Activated naive CD8-positive, alpha-beta T cell treated with anti-CD3 and anti-CD28 coated beads, Interleukin-2, amount 50 U/mL, for 24 hours (primary cell): ENCODE data around the gene SMAD7.

Experiments
- ATAC-seq: fragments of 150-1000 bp; cut with Tn5 transposase; one replicate; pipeline ENCODE4 v1.10.0; 2021
- DNase-seq: peaks from one replicate; pipeline ENCODE4 v3.0.0; 2021
- H3K27ac Mint-ChIP-seq: one replicate; pipeline ENCODE4 v1.8.0; 2021; ENCODE audit warnings: mild to moderate bottlenecking, mixed read lengths
- H3K27me3 Mint-ChIP-seq: one replicate; pipeline ENCODE4 v1.8.0; 2021; ENCODE audit warnings: mixed read lengths
- H3K36me3 Mint-ChIP-seq: one replicate; pipeline ENCODE4 v1.8.0; 2021; ENCODE audit warnings: low read depth, mixed read lengths
- H3K4me1 Mint-ChIP-seq: one replicate; pipeline ENCODE4 v1.8.0; 2021; ENCODE audit warnings: mixed read lengths
- H3K4me3 Mint-ChIP-seq: one replicate; pipeline ENCODE4 v1.8.0; 2021; ENCODE audit warnings: mild to moderate bottlenecking, moderate library complexity, mixed read lengths
- H3K9me3 Mint-ChIP-seq: one replicate; pipeline ENCODE4 v1.8.0; 2021; ENCODE audit warnings: mixed read lengths

The SMAD7 gene

GRCh38 chr18:48889981-48890762 is 60.6 kb downstream of the SMAD7 start:
- Mint-ChIP-seq H3K4me3 (no peak overlapping the region), H3K36me3 (no peaks in the 10 kb centered on the region), H3K27me3 (no peaks in the 10 kb centered on the region), H3K27ac (no peak overlapping the region), H3K9me3 (no peaks in the 10 kb centered on the region), H3K4me1 (no peaks in the 10 kb centered on the region)
- ATAC-seq (no peak), DNase-seq (no peak)

- Mint-ChIP-seq H3K9me3 (no peaks in the 10 kb centered on the region), H3K27me3 (no peaks in the 10 kb centered on the region), H3K4me1 (no peaks in the 10 kb centered on the region), H3K4me3 (no peak overlapping the region), H3K27ac (no peak overlapping the region), H3K36me3 (no peaks in the 10 kb centered on the region)
- ATAC-seq (no peak), DNase-seq (no peak)
Measured at GRCh38 chr18:48889115-48889941, 61.4 kb downstream of the SMAD7 start.

DNA sequence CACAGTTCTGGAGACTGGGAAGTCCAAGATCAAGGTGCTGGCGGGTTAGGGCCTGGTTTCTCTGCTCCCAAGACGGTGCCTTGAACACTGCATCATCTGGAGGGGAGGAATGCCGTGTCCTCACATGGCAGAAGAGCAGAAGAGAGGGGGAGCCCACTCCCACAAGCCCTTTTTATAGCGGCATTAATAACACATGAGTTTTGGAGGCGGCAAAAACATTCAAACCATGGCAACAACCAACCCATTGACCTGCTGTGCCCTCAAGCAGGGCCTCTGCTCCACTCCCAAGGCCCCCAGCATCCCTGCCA is 62.0 kb downstream of the SMAD7 start:
- DNase-seq (no peak), ATAC-seq (no peak)
- no peaks in the 10 kb centered on the region for H3K36me3 Mint-ChIP-seq
- no peak overlapping the region for H3K27ac Mint-ChIP-seq
- H3K4me1 Mint-ChIP-seq, result no peaks in the 10 kb centered on the region
- no peaks in the 10 kb centered on the region for H3K27me3 Mint-ChIP-seq
- H3K4me3 Mint-ChIP-seq, result no peak overlapping the region
- H3K9me3 Mint-ChIP-seq, result no peaks in the 10 kb centered on the region

DNA sequence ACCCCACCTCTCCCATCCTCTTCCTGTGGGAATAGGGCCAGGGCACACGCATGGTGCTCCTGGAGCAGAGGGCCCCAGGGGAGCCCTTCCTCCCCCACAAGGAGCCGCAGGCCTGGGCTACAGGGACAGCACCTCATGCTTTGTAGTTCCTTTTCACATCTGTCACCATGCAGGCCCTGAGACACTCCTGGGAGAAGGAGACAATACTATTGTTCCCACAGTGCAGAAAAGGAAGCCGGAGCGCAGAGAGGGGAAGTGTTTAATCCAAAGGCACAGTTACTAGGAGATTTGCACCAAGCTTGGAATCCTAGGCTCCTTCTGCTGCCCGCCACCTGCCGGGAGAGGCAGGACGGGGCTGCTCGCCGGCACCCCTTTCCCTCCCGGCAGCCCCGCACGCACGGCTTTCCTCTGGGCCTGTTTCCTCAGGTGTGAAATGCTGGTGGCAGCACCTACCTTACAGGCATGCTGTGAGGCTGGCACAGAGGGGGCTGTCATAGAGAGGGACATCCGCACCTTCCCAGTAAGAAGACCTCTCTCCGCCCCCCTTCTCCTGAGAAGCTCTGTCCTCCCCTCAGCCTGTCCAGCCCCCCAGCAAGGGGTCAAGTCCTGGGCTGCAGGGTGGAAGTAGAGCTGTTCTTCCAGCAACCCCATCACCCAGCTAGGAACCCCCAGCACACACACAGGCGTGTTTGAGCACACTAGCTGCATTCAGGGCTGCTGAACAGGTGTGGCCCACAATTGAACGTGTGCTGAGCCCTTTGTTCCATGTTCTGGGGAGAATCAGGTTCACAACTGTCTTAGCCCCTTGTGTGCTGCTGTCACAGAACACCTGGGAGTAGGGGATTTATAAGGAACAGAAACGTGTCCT is 62.6 kb downstream of the SMAD7 start:
- no peaks in the 10 kb centered on the region for H3K27me3 Mint-ChIP-seq
- ATAC-seq, result no peak
- no peaks in the 10 kb centered on the region for H3K36me3 Mint-ChIP-seq
- no peaks in the 10 kb centered on the region for H3K4me1 Mint-ChIP-seq
- no peak overlapping the region for H3K27ac Mint-ChIP-seq
- no peak overlapping the region for H3K4me3 Mint-ChIP-seq
- H3K9me3 Mint-ChIP-seq, result no peaks in the 10 kb centered on the region
- no peak for DNase-seq

DNA sequence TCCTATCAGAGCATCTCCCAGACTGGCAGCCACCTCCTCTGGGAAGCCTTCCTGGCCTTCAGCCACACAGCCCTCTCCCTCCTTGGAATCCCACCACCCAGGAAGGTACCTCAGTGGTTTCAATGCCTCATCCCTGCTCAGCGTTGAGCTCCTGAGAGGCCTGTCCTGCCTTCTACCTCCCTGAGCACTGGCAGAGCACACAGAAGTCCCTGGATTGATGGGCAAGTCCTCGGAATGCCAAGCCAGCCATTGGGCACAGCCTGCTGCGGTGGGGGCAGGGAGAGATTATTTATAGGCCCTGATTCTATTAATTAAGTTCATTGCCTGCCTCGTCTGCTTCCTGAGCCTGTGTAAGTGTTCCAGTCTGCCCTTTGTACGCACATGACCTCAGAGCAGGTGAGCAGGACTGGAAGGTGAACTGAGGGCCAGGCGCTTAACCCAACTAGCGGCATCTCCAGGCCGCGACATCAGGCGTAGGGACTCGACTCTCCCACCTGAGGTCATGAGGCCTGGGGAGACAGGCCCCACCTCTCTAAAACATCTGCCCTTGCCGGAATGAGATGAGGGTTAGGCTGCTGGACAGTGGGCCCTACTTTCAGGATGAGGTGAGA is 63.4 kb downstream of the SMAD7 start:
- Mint-ChIP-seq H3K27ac (no peak overlapping the region), H3K4me3 (no peak overlapping the region), H3K36me3 (no peaks in the 10 kb centered on the region), H3K4me1 (no peaks in the 10 kb centered on the region), H3K27me3 (no peaks in the 10 kb centered on the region), H3K9me3 (no peaks in the 10 kb centered on the region)
- DNase-seq (no peak), ATAC-seq (no peak)

GRCh38 chr18:48886520-48887293 is 64.1 kb downstream of the SMAD7 start:
- Mint-ChIP-seq H3K9me3 (no peaks in the 10 kb centered on the region), H3K27ac (no peak overlapping the region), H3K36me3 (no peaks in the 10 kb centered on the region), H3K4me1 (no peaks in the 10 kb centered on the region), H3K27me3 (no peaks in the 10 kb centered on the region), H3K4me3 (no peak overlapping the region)
- no peak for ATAC-seq
- no peak for DNase-seq

GRCh38 chr18:48885924-48886400 is 64.8 kb downstream of the SMAD7 start:
- H3K27ac Mint-ChIP-seq, result no peak overlapping the region
- H3K4me3 Mint-ChIP-seq, result no peak overlapping the region
- peaks cover under 1% of the 10 kb centered on the region for H3K4me1 Mint-ChIP-seq
- ATAC-seq (no peak), DNase-seq (no peak)
- no peaks in the 10 kb centered on the region for H3K36me3 Mint-ChIP-seq
- H3K9me3 Mint-ChIP-seq, result no peaks in the 10 kb centered on the region
- no peaks in the 10 kb centered on the region for H3K27me3 Mint-ChIP-seq

DNA sequence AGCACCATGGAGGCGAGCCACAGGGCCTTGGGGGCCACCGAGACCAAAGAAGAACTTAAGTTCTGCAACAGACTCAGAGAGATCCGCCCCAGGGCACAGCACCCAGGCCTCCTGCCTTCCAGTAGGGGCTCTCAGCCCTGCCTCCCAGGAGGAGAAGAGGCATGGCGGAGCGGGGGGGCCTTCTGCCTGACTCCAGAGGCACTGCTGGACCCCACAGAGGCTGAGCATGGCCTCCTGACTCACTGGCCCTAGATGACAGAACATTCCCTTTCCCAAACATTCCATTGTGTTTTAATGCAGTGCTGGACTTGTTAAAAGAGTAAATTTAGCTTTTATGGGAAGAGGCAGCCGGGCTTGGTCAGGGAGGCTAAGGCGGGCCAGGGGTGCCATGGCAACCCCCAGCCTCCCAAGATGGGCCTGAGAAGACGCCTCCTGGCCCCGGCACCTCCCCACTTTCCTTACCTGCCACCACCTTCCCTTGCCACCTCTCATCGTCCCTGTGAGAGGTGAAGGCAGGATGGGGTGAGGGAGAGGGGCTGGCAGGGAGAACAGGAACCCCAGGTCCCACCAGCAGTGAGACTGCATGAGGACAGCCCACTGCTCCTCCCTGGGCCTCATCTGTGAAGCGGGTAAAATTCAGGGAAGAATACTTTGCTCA is 65.4 kb downstream of the SMAD7 start:
- H3K27me3 Mint-ChIP-seq, result no peaks in the 10 kb centered on the region
- DNase-seq (no peak), ATAC-seq (no peak)
- H3K9me3 Mint-ChIP-seq, result no peaks in the 10 kb centered on the region
- peaks cover 3% of the 10 kb centered on the region for H3K4me1 Mint-ChIP-seq
- no peak overlapping the region for H3K4me3 Mint-ChIP-seq
- no peak overlapping the region for H3K27ac Mint-ChIP-seq
- H3K36me3 Mint-ChIP-seq, result no peaks in the 10 kb centered on the region

DNA sequence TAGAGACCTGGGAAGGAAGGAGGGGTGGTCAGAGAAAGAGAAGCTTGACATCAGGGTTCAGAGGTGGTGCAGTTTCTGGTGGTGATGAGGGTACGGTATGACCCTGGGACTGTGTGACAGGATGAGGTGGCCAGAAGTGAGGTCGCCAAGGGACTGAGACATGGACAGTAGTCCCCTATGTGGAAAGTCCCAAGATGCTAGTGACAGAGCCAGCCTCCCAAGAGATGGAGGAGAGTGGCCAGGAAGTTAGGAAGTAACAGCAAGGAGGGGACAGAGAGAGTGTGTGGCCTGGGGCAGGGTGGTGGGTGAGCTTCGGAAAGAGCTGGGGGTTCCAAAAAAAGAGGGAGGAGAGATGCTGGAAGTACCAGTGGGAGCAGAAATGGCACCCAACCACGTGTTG is 66.0 kb downstream of the SMAD7 start:
- Mint-ChIP-seq H3K4me3 (no peak overlapping the region), H3K27me3 (no peaks in the 10 kb centered on the region), H3K4me1 (peaks cover 3% of the 10 kb centered on the region), H3K9me3 (no peaks in the 10 kb centered on the region), H3K27ac (peak overlapping the region; percentile 46), H3K36me3 (no peaks in the 10 kb centered on the region)
- ATAC-seq (no peak), DNase-seq (no peak)

DNA sequence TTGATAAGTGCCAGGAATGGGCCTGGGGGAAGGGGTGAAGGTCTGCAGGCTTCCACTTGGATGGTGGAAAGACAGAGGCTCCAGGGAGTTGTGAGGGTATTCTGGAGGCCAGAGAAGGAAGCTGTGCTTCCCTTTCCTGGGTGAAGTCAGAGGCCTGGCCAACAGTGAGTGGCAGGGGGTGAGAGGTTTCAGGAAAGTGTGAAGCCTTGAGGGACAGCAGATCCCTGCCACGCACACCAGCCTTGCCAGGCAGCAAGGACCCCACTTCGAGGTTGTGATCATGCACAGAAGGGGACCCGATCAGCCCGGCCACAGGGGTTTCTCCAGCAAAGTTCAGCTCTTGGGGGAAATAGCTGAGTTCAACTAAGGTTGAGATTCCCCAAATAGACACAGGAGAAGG is 66.5 kb downstream of the SMAD7 start:
- Mint-ChIP-seq H3K27ac (peak overlapping the region; percentile 46), H3K9me3 (no peaks in the 10 kb centered on the region), H3K27me3 (no peaks in the 10 kb centered on the region), H3K4me3 (no peak overlapping the region), H3K36me3 (no peaks in the 10 kb centered on the region), H3K4me1 (peaks cover 3% of the 10 kb centered on the region)
- ATAC-seq (no peak), DNase-seq (no peak)

DNA sequence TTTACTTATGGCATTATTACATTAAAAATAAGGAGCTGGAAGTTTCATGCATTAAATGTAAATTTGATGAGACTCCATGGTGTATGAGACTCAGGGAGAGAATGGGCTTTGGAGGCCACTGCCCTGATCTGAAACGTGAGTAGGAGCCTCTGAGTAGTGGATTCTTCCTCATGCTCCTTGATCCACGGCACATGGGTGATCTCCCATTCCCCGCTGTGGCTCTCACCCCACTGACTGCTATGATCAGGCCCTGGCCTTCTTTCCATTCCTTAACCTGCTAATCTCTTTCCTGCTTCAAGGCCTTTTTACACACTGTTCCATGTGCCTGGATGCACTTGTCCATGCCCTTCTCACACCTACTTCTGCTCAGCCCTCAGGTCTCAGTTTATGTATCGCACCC is 68.4 kb downstream of the SMAD7 start:
- H3K27me3 Mint-ChIP-seq, result no peaks in the 10 kb centered on the region
- H3K9me3 Mint-ChIP-seq, result no peaks in the 10 kb centered on the region
- peaks cover 3% of the 10 kb centered on the region for H3K4me1 Mint-ChIP-seq
- ATAC-seq, result no peak
- H3K27ac Mint-ChIP-seq, result no peak overlapping the region
- no peak overlapping the region for H3K4me3 Mint-ChIP-seq
- DNase-seq, result no peak
- no peaks in the 10 kb centered on the region for H3K36me3 Mint-ChIP-seq

- Mint-ChIP-seq H3K36me3 (no peaks in the 10 kb centered on the region), H3K4me1 (peaks cover 3% of the 10 kb centered on the region), H3K27ac (no peak overlapping the region), H3K27me3 (no peaks in the 10 kb centered on the region), H3K4me3 (no peak overlapping the region), H3K9me3 (no peaks in the 10 kb centered on the region)
- DNase-seq (no peak), ATAC-seq (no peak)
Measured at GRCh38 chr18:48880931-48881330, 69.8 kb downstream of the SMAD7 start.

GRCh38 chr18:48879008-48879431 is 71.7 kb downstream of the SMAD7 start:
- no peak overlapping the region for H3K4me3 Mint-ChIP-seq
- no peaks in the 10 kb centered on the region for H3K27me3 Mint-ChIP-seq
- no peak for ATAC-seq
- no peaks in the 10 kb centered on the region for H3K36me3 Mint-ChIP-seq
- H3K9me3 Mint-ChIP-seq, result no peaks in the 10 kb centered on the region
- H3K27ac Mint-ChIP-seq, result no peak overlapping the region
- H3K4me1 Mint-ChIP-seq, result peaks cover 3% of the 10 kb centered on the region
- DNase-seq, result no peak
